ENCODE results near the gene KIAA1217. TPM values are rescaled to one million over a fixed set of nuclear protein-coding genes. Genes with fewer than 3 reads are reported as not detected.

The KIAA1217 gene
- total and polyA plus RNA-seq, 2 of the 8 experiments (the other 6 are each of a cell fraction or from before 2014, with no cell fraction given) = 4.5 to 15.6 TPM

DNA sequence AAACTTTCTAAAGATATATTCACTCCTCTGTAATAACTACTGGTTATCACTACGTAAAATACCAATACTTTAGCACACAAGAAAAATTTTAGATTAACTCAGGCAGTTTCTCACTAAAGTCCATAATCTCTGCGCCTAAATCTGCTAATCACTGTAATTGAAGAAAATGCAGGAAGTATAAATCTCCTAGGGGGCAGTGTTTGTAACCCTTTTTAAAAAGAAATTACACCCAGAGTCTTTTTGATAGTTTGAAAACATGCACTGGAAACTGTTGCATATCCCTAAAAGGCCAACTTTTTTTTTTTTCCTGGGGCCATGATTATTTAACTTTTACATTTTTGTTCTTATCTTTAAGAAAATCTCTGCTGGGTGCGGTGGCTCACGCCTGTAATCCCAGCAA, 209.6 kb downstream of the KIAA1217 start:
- Histone ChIP-seq H4K5ac (ENCODE audit: insufficient read length, low read depth, low read length) (no peak overlapping the region), H3K18ac (ENCODE audit: extremely low read depth, low read length) (no peak overlapping the region), H3K79me2 (ENCODE audit: control insufficient read depth in 1 of 2, insufficient read depth in 2 of 2, low read length in 2 of 2) (no peaks in the 10 kb centered on the region), H2BK5ac (ENCODE audit: low read depth, low read length) (no peak overlapping the region), H3K9me3 (ENCODE audit: insufficient read depth in 2 of 2, low read depth in 1 of 2, low read length in 1 of 2) (peaks cover 0 to under 1% of the 10 kb centered on the region in 2 experiments; a peak in 1 of 4 replicates), H2BK20ac (ENCODE audit: low read length) (no peak overlapping the region), H3K23ac (ENCODE audit: insufficient read length) (no peak overlapping the region), H3K36me3 (ENCODE audit: control insufficient read depth in 2 of 4, insufficient read depth in 4 of 4, low read length in 3 of 4) (no peaks in the 10 kb centered on the region; a peak in 1 of 8 replicates), H3K4me1 (replicated peaks in 1 of 4; ENCODE audit: control insufficient read depth in 3 of 4, insufficient read depth in 4 of 4, low read length in 3 of 4) (peaks cover 0 to 3% (median 0%) of the 10 kb centered on the region in 4 experiments; a peak in 1 of 7 replicates), H3K9ac (replicated peaks in 1 of 4; ENCODE audit: extremely low read depth in 1 of 4, low read depth in 3 of 4, low read length in 3 of 4) (no peak overlapping the region), H4K8ac (ENCODE audit: extremely low read depth, insufficient read depth, low read length) (no peak overlapping the region), H2AFZ (ENCODE audit: low read length) (no peak overlapping the region), H3K27ac (ENCODE audit: low read depth, low read length) (no peak overlapping the region), H3K4me3 (ENCODE audit: extremely low read depth in 1 of 4, insufficient read depth in 2 of 4, low read depth in 3 of 4, low read length in 4 of 4) (no peak overlapping the region), H4K91ac (replicated peaks; ENCODE audit: insufficient read length, low read length) (no peak overlapping the region), H4K20me1 (replicated peaks in 1 of 2; ENCODE audit: control insufficient read depth in 1 of 2, insufficient read depth in 2 of 2, low read length in 2 of 2) (no peaks in the 10 kb centered on the region), H3K4me2 (ENCODE audit: insufficient read depth in 1 of 2, low read depth in 2 of 2, low read length in 2 of 2) (no peak overlapping the region), H3K4ac (replicated peaks; ENCODE audit: insufficient read length, low read depth, low read length) (no peak overlapping the region), H3K14ac (ENCODE audit: insufficient read length) (no peak overlapping the region), H2BK15ac (ENCODE audit: low read length) (no peak overlapping the region), H2BK12ac (ENCODE audit: low read depth, low read length) (no peak overlapping the region), H3K23me2 (ENCODE audit: low read depth, low read length) (no peaks in the 10 kb centered on the region), H3K56ac (replicated peaks; ENCODE audit: insufficient read length, low read depth, low read length) (no peak overlapping the region), H2BK120ac (replicated peaks; ENCODE audit: low read depth, low read length) (no peak overlapping the region), H3K79me1 (ENCODE audit: low read depth, low read length) (no peaks in the 10 kb centered on the region), H3K27me3 (replicated peaks in 1 of 4; ENCODE audit: control insufficient read depth in 3 of 4, extremely low read depth in 1 of 4, insufficient read depth in 3 of 4, low read length in 3 of 4) (no peaks in the 10 kb centered on the region), H2AK5ac (ENCODE audit: low read depth, low read length) (no peak overlapping the region)
- 89% methylated on average over 4 of the region's 4 CpGs; no CpG with 5 or more reads in 1 of the 2 experiments for WGBS, 2 experiments (ENCODE audit: extremely low coverage in 1 of 2, insufficient coverage in 1 of 2, insufficient read length in 1 of 2, insufficient replicate concordance in 2 of 2, low coverage in 1 of 2, low lambda C conversion rate in 2 of 2, missing lambda C conversion rate in 1 of 2)
- ChIA-PET POLR2A (ENCODE audit: partially characterized antibody) (no interaction called here), CTCF (ENCODE audit: partially characterized antibody) (interaction anchor here (0.7 to 3.9 kb wide), 14 partner anchors 11 to 424 kb away, joined by 3 to 13 read pairs (median 4); no protein-coding TSS in a partner anchor)
- no peak for DNase-seq (ENCODE audit: low read depth in 1 of 2, low spot score in 2 of 2)
- no peak for FAIRE-seq
- no peak for TF ChIP-seq POU5F1 (IDR thresholded peaks at IDR 0.05; ENCODE audit: low read depth, low read length)
- TF ChIP-seq TAF1 (IDR thresholded peaks at IDR 0.05; ENCODE audit: low read depth, low read length) = no peak
- no peak for TF ChIP-seq SUZ12 (IDR thresholded peaks at IDR 0.05; ENCODE audit: low read length)
- TF ChIP-seq PHF8 (conservative IDR thresholded peaks at IDR 0.05; ENCODE audit: low read depth, low read length) = no peak
- TF ChIP-seq RFX5 (IDR thresholded peaks at IDR 0.05; ENCODE audit: borderline replicate concordance, low read depth, low read length) = no peak
- TF ChIP-seq NRF1 (IDR thresholded peaks at IDR 0.05; ENCODE audit: low read depth, low read length) = no peak
- TF ChIP-seq SRF (IDR thresholded peaks at IDR 0.05; ENCODE audit: low read depth, low read length) = no peak
- TF ChIP-seq, protein P1, sequence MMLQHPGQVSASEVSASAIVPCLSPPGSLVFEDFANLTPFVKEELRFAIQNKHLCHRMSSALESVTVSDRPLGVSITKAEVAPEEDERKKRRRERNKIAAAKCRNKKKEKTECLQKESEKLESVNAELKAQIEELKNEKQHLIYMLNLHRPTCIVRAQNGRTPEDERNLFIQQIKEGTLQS (IDR thresholded peaks at IDR 0.05; ENCODE audit: insufficient read depth, low read depth, low read length) = no peak
- no peak for TF ChIP-seq CHD2 (IDR thresholded peaks at IDR 0.05; ENCODE audit: low read length)
- no peak for TF ChIP-seq RXRA (IDR thresholded peaks at IDR 0.05; ENCODE audit: insufficient read depth, low read depth, low read length)
- TF ChIP-seq RBBP5 (IDR thresholded peaks at IDR 0.05; ENCODE audit: borderline replicate concordance, low read depth, low read length) = no peak
- TF ChIP-seq KDM4A (IDR thresholded peaks at IDR 0.05; ENCODE audit: low read depth, low read length, severe bottlenecking) = no peak
- TF ChIP-seq TCF12 (IDR thresholded peaks at IDR 0.05; ENCODE audit: low read depth, low read length) = no peak
- no peak for TF ChIP-seq MAFK (IDR thresholded peaks at IDR 0.05; ENCODE audit: low read depth, low read length)

Measured in H1 (cell line).